C1 segment of cervical spinal cord (tissue), 14 donors: ENCODE data around the gene NUDT4B.
"Not testable (repeated sequence)": the region's sequence is repeated elsewhere in the genome, so short reads cannot be mapped to it uniquely, and the experiment has no call there.

ENCODE experiments used
- DNase-seq, 14 donors: peaks; one replicate each; lab custom pipeline; 2025; lab: John Stamatoyannopoulos, UW

The NUDT4B gene

DNA sequence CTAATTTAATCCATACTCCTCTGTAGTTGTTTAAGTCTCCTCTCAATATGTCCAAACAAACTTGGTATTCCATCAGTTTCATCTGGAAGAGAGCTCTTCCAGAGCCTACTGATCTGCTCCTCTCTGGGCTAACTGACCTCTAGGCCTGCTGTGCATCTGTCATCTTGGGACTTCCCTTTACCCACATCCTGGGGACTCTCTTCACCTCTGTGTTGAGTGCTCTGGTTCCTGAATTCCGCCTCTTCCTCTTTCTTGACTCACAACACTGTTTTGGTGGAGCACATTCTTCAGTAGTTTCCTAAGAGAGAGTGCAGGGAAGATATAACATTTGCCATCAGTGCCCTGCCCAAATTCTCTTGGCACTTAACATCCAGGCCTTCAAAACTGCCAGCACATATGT, 13.0 kb upstream of the NUDT4B start:
- DNase-seq: not testable (repeated sequence)

DNA sequence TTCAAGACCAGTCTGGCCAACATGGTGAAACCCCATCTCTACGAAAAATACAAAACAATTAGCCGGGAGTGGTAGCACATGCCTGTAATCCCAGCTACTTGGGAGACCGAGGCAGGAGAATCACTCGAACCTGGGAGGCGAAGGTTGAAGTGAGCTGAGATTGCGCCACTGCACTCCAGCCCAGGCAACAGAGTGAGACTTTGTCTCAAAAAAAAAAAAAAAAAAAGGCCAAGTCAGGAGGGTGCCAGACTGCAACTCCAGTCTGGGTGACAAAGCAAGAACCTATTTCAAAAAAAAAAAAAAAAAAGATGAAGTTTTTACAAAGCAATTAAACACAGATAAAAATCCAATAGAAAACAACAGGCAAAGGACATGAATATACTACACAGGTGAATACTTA, 9.9 kb upstream of the NUDT4B start:
- DNase-seq: not testable (repeated sequence)

DNA sequence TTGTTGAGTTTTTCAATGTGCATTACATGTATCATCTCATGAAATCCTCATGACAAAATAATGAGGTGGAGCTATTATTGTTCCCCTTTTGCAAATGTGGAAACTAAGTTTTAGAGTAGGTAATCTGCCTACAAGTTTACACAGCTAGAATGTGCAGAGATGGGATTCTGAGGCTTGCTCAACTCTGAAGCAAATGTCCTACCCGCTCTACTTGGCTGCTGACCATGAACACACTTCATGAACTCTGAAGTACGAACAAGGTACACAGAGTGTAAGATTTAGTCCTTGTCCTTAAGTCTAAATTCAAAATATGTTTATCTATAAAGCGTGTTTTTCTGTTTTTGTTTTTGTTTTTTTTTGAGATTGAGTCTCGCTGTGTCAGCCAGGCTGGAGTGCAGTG, 5.4 kb upstream of the NUDT4B start:
- DNase-seq: not testable (repeated sequence)

DNA sequence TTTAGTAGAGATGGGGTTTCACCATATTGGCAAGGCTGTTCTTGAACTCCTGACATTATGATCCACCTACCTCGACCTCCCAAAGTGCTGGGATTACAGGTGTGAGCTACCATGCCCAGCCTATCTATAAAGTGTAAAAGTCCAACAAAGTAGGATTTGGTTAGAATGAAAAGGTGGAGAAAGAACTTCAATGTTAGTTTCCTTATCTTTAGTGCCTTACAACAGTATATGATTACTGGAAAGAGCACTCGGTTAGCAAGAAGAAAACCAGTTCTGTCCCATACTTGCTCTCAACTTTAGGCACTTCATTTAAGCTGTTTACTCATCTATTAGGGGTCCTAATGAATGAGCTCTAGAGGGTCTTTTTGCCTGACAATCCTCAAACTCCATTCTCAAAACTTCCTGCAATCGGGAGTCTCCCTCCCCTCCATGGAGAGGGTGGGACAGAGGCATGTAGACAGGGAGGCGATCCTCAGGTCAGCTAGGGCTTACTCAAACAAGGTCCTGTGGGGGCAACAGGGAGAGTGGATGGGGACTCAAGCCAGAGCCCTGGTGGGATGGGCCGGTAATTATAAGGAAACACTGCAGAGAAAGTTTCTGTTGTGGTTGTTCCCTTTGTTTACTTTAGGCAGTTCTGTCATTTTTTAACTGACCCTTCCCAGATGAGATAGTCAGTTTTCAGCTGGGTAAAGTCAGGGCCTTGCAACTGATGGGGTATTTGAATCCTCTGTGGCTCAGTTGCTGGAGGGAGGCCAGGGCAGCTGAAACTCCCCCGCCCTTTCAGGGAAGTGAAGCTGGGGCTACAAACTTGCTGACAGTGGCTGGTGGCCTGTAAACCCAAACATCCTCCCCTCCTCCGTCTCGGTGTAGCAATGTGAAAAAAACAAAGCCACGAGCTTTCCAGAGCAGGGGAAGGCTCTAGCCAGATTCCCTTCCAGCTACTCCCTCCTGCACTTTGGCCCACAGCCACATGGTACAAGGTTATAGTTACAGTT, 4.6 kb upstream of the NUDT4B start:
- not testable (repeated sequence) for DNase-seq

DNA sequence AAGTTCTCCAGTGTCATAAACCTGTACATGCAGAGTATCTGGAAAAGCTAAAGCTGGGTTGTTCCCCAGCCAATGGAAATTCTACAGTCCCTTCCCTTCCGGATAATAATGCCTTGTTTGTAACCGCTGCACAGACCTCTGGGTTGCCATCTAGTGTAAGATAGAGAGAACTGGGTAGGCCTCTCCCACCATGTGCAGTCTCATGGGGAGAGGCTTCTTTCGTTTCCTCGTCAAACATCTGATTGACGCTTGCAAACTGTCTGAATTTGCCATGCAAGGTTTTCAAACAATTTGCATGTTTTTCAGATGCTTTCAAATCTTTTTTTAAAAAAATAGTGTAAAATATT, 734 bp downstream of the NUDT4B start:
- not testable (repeated sequence) for DNase-seq

DNA sequence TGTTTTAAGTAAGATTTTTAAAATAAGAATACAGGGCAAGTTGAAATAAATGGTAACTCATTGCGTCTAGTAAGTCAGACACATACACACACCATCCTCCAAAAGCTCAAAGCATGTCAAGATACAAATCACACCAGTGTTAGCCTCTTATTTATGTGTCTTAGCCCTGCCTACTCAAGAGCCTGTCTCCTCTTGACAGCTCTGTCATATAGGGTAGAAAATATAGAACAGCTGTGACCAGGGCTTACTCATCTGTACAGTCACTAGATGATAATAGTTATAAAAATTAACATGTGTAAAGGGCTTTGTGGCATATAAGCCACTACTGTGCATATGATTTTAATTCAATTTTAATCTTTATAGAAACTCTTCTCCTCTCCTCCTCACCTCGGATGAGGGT, 7.7 kb downstream of the NUDT4B start:
- DNase-seq: not testable (repeated sequence)

DNA sequence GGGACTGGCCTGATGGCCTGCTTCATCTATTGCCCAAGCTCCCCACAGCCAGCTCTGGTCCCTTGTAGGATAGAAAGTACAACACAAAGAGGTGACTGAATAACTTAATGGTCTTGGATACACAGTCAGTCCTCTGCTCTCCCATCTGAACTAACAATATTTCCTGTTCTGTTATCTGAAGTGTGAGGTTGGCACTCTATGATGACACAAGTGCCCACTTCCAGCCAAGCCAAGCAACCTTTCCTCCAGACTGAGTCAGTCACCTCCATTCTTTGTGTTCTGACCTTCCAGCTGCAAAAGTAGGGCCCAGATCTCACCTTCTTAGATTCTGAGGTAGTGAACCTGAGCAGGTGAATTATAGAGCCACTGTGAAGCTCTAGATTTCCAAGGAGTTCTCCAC, 8.9 kb downstream of the NUDT4B start:
- not testable (repeated sequence) for DNase-seq

DNA sequence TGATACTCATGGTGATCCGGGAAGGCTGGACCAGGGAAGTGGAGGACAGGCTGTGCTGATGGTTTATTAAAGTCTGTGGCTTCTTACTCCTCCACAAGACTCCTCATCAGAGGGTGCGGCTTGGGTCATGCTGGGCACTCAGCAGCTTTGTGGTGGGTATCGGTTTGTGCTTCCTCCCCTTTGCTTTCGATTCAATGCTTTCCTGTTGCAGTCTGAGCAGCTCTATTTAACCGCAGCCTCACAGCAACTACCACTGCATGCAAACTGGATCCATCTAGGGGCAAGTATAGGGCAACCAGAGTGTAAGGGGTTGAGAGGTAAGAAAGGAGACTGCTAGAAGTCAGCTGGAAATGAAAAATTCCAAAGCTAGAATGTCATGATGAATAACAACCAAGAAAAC, 9.8 kb downstream of the NUDT4B start:
- DNase-seq: not testable (repeated sequence)

DNA sequence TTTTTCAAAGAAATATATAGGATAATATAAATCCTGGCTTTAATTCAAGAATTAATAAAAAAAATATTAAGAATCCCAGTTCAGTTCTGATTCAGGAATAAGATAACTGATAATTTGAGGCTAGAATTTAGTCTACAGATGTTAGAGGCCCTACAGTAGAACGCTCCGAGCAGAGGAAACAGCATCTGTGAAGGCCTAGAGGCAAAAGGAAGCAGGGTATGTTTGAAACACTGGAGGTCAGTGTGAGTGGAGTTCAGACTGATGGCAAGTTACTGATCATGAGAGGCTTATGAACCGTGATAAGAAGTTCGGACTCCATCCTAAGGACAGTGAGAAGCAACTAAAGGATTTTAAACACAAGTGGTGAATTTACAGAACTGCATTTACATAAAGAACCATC, 10.4 kb downstream of the NUDT4B start:
- DNase-seq: not testable (repeated sequence)

DNA sequence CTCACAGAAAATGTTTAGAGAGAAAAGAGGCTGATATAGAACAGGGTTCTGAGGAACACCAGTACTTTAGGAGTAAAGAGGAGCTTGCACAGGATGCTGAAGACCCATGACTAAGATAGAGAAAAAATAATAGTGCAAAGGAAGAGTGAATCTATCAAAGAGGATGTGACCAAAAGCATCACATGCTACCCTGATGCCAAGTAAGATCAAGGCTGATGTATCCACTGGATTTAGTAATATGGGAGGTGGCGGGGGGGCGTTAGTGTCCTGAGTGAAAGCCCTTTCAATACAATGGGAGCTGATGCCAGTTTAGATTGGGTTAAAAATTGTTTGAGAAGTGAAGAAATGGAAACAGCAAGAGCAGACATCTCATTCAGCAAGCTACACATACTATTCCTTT, 11.2 kb downstream of the NUDT4B start:
- not testable (repeated sequence) for DNase-seq

DNA sequence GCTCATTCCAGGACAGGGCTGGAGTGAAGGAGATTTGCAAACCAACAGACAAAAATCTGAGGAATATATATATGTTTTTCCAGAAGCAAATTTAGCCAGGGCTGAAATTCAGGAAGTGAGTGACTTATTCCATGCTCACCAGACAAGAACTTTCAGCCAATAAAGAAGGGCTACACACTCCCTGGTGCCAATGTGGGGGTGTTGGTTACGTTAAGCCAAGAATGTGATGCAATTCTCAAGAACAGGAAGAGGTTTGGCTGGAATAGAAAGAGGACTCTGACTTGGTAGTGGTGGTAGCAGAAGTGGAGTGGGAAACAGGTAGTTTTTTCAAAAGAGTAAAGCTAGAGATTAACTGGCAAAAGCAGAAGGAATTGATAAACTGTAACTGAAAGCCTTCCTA, 11.6 kb downstream of the NUDT4B start:
- DNase-seq: not testable (repeated sequence)

DNA sequence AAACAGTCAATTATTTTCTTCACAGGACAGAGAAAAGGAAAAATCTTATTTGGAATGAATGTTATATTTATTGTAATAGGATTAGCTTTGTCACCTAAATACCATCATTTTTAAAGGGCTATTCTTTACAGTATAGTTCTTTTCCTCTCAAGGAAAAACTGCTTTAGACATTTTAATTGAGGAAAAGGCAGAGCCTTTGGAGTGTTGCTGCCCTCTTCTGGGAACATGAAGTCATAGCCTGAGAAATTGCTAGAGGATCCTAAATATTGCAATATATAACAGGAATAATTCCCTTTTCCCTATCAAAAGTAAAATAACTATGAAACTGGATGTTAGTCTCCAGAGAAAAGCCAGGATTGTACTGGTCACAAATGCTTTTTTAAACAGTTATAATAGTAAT, 12.8 kb downstream of the NUDT4B start:
- not testable (repeated sequence) for DNase-seq

DNA sequence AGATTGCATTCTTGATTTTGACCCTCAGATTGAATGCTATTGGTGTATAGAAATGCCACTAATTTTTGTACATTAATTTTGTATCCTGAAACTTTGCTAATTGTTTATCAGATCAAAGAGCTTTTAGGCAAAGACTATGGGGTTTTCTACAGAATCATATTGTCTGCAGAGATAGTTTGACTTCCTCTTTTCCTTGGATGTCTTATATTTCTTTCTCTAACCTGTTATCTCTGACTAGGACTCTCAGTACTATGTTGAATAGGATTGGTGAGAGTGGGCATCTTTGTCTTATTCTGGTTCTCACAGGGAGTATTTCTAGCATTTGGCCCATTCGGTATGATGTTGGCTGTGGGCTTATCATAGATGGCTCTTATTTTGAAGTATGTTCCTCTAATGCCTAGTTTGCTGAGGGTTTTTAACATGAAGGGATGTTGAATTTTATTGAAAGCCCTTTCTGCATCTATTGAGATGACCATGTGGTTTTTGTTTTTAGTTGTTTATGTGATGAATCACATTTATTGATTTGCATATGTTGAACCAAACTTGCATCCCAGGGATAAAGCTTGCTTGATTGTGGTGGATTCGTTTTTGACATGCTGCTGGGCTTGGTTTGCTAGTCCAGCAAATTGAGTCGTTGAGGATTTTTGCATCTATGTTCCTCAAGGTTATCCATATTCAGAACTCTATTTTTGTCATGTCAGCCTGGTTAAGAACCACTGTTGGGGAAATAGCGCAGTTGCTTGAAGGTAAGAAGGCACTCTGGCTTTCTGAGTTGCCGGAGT, 16.9 kb downstream of the NUDT4B start:
- not testable (repeated sequence) for DNase-seq

DNA sequence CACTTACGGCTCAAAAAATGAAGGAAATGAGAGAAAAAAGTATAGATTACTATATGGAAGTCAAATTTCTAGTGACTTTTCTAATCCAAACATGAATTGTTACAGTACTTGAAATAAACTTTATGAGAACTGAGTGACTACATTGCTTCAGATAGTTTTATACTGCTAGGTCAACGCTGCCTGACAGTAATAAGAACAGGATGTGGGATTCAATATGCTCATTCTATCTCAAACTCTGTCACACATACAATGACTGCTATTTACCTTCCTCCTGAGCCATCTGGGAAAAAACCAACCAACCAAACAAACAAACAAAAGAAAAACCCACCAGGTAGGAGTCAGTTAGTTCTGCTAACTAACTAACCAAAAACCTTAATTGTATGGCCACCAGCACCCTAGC, 20.0 kb downstream of the NUDT4B start:
- DNase-seq: not testable (repeated sequence)

DNA sequence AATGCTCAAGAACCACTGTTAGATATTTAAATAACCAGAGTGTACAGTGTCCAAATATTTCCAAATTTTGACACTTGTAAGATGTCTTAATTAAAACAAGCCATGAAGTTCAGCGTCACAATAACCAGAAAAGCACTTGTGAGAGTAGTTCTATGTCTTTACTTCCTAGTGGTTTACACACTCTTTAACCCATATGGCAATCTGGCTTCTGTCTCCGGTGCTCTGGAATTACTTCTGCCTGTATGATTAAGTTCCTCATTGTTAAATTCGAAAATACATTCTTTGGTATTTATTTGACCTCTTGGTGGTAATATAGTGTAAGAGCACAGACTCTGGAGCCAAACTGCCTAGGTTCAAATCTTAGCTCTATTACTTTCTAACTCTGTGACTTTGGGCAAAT, 20.9 kb downstream of the NUDT4B start:
- not testable (repeated sequence) for DNase-seq

DNA sequence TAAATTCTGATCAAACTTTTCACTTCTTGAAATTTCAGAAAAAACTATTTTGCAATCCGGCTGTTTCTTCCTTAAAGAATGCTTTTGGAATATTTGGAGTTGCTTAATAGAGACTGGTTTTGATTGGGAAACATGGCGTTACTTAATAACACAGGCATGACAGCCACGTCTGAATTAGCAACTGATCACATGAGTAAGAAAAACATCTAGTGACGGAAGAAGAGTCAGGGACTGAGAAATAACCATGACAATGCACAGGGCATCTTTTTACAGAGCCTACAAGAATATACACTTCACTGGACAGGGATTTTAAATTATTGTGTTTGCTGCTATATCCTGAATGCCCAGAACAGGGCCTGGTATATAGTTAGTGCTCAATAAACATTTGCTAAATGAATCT, 25.1 kb downstream of the NUDT4B start:
- not testable (repeated sequence) for DNase-seq

DNA sequence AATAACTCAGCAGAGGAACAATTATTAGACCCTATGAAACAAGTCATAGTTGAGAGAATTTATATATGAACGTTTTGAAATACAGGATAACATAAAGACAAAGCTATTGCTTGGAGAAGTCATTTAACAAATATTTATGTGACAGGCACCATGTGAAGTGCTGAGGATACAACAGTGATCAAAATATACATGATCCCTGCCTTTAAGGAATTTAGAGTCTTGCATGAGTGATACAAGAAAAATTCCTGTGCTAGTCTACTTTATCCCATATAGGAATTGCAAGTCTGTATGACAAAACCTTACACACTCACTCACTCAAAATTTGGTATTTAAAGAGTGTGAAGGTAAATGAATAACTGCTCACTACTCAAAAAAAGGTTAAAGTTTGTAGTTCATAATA, 25.5 kb downstream of the NUDT4B start:
- not testable (repeated sequence) for DNase-seq

DNA sequence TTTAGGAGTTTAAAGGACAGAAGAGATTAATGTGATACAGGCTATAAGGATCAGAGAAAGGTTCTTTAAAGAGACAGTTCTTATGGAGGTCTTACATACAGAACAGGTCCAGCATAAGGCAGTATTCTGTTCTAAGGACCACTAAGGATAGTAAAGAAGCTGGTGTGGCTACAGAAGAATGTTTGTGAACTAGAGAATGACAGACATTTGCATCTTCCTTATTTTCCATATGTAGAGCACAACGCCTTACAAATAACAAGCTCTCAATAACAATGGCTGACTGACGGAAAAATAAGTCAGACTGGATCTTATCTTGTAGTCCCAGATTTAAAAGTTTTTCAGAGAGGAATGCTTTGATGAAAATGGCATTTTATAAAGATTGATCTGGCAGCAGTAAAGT, 26.7 kb downstream of the NUDT4B start:
- DNase-seq: not testable (repeated sequence)

DNA sequence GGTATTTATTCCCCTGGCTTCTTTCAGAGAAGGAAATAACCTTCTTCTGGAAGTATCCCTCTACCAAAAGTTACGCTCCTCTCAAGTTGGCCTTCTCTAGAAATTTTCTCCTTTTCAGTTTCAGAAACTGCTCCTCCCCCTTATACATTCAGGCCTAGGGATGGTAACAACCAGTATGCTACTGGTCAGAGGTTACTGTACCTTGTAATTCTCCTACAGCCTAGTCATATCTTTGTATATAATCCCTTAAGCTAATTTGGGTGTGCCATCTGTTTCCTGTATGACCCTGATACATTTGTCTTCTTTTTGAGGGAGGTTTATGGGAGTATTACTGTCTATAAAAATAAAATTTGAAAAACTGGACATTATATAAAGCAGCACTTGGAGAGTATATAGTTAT, 29.1 kb downstream of the NUDT4B start:
- not testable (repeated sequence) for DNase-seq

DNA sequence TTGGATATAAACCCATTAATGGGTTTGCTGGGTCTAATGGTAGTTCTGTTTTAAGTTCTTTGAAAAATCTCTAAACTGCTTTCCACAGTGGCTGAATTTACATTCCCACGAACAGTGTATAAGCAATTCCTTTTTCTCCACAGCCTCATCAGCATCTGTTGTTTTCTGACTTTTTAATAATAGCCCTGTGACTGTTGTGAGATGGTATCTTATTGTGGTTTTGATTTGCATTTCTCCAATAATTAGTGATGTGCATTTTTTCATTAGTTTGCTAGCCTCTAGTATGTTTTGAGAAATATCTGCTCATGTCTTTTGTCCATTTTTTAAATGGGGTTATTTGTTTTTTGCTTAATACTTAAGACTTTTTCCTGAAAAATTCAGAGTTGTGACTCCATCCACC, 31.8 kb downstream of the NUDT4B start:
- not testable (repeated sequence) for DNase-seq

DNA sequence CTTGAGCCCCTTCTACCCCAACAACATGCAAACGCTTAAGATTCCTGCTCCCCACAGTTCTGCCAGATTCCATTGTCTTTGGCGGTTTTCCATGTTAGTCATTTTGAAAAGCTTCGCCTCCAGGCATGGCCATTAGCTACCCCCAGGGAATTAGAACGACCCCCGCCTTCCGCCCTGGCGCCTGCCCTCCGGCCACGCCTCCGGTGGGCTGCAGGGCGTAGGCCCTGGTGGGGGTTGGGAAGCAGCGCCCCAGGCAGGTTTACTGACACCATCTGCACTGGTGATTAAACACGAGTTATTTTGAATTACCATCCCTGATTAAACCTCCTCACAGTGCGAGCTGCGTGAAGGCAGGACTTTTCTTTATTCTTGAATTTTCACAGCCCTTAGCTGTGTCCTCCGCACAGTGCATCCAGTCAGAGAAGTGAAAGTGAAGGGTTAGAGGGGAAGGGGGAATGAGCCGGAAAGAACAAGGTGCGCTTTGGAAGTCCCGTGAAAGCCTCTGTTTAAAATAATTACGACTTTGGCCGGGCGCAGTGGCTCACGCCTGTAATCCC, 43.0 kb downstream of the NUDT4B start:
- not testable (repeated sequence) for DNase-seq

DNA sequence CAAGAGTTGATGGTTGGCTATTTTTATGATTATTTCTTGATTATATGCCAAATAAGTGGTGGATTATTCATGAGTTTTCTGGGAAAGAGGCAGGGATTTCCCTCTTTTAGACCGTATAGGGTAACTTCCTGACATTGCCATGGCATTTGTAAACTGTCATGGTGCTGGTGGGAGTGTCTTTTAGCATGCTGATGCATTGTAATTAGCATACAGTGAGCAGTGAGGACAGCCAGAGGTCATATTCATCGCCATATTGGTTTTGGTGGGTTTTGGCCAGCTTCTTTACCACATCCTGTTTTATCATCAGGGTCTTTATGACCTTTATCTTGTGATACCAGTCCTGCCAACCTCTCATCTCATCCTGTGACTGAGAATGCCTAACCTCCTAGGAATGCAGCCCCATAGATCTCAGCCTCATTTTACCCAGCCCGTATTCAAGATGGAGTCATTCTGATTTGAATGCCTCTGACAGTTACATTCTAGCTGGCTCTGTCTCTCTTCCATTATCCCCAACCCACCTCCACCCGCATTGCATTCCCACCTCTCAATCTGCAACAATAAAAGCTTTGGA, 45.3 kb downstream of the NUDT4B start:
- not testable (repeated sequence) for DNase-seq
